Measurements from ENCODE around the gene MAPK8.

MAPK8 gene

DNA sequence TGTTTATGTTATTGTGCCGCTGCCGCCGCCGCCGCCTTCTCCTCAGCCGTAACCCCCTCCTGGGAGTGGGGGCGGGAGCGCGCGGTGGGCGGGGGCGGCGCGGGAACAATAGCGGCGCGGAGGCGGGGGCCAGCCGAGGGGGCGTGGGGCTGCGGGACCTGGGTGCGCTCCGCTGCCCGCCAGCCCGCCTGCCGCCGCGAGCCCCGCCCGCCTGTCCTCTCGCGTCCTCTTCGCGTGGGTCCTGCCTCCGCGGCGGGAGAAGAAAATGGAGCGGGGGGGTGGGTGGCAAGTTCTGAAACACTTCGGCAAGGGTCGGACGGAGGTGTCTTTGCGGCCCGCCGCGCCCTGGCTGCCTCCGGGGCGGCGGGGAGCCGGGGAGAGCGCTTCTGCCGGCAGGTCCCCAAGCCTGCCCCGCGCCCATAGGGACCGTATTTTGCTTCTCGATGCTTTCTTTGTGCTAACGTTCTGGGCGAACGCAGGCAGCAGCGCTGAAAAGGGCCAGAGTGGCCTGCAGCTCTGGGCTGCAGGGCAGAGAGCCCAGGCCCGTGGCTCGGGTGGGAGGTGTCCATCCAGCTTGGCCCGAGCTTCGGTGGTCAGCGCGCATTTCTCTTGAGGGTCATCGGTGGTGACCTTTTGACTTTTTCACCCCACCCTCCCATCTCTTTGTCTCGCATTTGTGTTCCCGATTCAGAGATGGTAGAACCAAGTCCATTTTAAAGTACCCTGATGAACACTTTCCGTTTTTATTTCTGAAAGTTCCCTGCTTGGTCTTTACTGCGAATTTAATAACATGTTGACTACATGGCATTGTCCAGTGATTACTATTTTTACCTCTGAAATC, 613 bp downstream of the MAPK8 start:
- no peak for TF ChIP-seq CTCF (conservative IDR thresholded peaks at IDR 0.05)
- H3K27ac ChIP-seq: peak overlapping the region; percentile 92

DNA sequence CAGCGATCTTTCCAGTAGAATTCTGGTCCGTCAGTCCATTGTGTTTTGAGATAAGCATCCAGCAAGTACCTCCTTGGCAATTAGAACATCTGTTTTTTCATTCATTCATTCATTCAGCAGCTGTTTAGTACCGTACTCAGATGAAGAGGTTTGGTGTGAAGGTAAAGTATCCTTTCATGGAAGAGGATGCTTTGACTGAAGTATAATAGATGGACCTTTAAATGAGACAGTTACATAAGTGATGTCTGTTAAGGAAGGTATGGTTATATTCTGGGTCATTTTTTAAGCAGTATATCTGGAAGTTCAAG, 1.2 kb downstream of the MAPK8 start:
- peak overlapping the region; percentile 92 for H3K27ac ChIP-seq
- TF ChIP-seq CTCF (conservative IDR thresholded peaks at IDR 0.05): no peak

- H3K27ac ChIP-seq: no peak overlapping the region
- peak; percentile 81 for TF ChIP-seq CTCF (conservative IDR thresholded peaks at IDR 0.05)
Observed at GRCh38 chr10:48309711-48310226, 3.3 kb downstream of the MAPK8 start.

DNA sequence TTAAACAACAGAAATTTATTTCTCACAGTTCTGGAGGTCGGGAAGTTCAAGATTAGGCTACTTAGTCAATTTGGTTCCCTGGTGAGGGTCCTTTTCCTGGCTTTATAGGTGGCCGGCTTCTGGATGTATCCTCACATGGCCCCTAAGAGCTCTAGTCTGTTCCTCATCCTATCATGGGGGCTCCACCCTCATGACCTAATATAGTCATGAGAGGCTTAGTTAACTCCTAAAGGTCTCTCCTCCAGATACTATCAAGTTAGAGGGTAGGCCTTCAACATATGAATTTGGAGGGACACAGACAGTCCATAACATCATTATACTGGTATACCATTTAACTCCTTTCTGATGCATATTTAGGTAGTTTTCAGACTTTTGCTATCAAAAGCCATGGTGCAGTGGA, 7.6 kb downstream of the MAPK8 start:
- no peak overlapping the region for H3K27ac ChIP-seq
- TF ChIP-seq CTCF (conservative IDR thresholded peaks at IDR 0.05): no peak

GRCh38 chr10:48316236-48316635, 9.8 kb downstream of the MAPK8 start:
- no peak for TF ChIP-seq CTCF (conservative IDR thresholded peaks at IDR 0.05)
- H3K27ac ChIP-seq: no peak overlapping the region

DNA sequence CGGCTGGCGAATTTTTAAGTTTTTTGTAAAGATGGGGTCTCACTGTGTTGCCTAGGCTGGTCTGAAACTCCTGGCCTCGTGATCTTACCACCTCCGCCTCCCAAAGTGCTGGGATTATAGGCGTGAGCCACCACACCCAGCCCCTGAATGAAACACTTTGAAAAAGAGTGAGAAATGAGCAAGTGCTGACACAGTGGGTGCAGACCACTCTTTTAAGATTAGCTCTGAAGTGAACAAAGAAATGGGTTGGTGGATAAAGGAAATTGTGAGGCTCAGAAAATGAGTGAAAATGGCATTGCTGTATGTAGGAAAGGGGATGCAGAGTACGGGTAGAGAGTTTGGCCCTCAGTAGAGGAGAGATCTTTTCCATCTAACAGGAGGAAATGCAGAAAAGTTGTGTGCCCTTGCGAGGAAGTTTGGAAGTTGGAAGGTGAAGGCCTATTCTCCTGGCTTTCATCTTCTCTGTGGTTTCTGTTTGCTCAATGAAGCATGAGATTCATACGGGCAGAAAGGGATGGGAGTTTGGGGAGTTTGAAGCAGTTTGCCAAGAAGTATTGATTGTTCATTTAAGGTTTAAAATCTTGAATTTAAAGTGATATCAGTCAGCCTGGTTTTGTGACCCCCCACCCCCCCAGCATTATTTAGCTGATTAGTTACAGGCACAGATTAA, 11.0 kb downstream of the MAPK8 start:
- no peak for TF ChIP-seq CTCF (conservative IDR thresholded peaks at IDR 0.05)
- H3K27ac ChIP-seq: no peak overlapping the region

- H3K27ac ChIP-seq: no peak overlapping the region
- no peak for TF ChIP-seq CTCF (conservative IDR thresholded peaks at IDR 0.05)
Observed at GRCh38 chr10:48322017-48322416, 15.5 kb downstream of the MAPK8 start.

All from VCaP (cell line).